ENCODE data around the gene HIP1.
A peak's percentile ranks its signal among the peaks of the same experiment; 100 is the strongest.
"Not testable (repeated sequence)": the region's sequence is repeated elsewhere in the genome, so short reads cannot be mapped to it uniquely, and the experiment has no call there.

The HIP1 gene

GRCh38 chr7:75727351-75727750 is 11.4 kb downstream of the HIP1 start:
- not testable (repeated sequence) for H3K18ac ChIP-seq (ENCODE audit: low read length); H3K9me3 ChIP-seq (ENCODE audit: insufficient read depth, low read depth, low read length); H4K91ac ChIP-seq (ENCODE audit: low read depth, low read length); H3K79me1 ChIP-seq (ENCODE audit: low read length); H2AFZ ChIP-seq (ENCODE audit: insufficient read depth, low read length, poor library complexity); H4K8ac ChIP-seq (ENCODE audit: low read depth, low read length); H3K79me2 ChIP-seq (ENCODE audit: control insufficient read depth, insufficient read depth, low read length, poor library complexity); H3K9ac ChIP-seq (ENCODE audit: low read length); H3K23ac ChIP-seq (ENCODE audit: low read length); H2BK12ac ChIP-seq (ENCODE audit: low read length); H4K12ac ChIP-seq (ENCODE audit: low read depth, low read length); H3K4me2 ChIP-seq (ENCODE audit: low read length); H2BK5ac ChIP-seq (ENCODE audit: low read depth, low read length, poor library complexity); H2AK5ac ChIP-seq (ENCODE audit: low read length); H3K4ac ChIP-seq (ENCODE audit: low read depth, low read length); H2BK120ac ChIP-seq (ENCODE audit: insufficient read depth, low read length, poor library complexity); H3K36me3 ChIP-seq (ENCODE audit: control insufficient read depth in 1 of 2, insufficient read depth in 2 of 2, low read length in 2 of 2); H3K27me3 ChIP-seq (ENCODE audit: insufficient read depth, low read length); H3K4me3 ChIP-seq (ENCODE audit: low read depth, low read length); H3K14ac ChIP-seq (ENCODE audit: low read length); H3K27ac ChIP-seq (ENCODE audit: low read depth, low read length)
- no CpG with 5 or more reads among the region's 6 CpGs for WGBS (ENCODE audit: extremely low coverage, insufficient coverage, insufficient read length)
- peak; percentile 81 to 93 for DNase-seq
- H3K4me1 ChIP-seq (ENCODE audit: control insufficient read depth in 1 of 2, insufficient read depth in 2 of 2, low read length in 2 of 2) = peaks cover 9 to 11% of the 10 kb centered on the region in 2 experiments

DNA sequence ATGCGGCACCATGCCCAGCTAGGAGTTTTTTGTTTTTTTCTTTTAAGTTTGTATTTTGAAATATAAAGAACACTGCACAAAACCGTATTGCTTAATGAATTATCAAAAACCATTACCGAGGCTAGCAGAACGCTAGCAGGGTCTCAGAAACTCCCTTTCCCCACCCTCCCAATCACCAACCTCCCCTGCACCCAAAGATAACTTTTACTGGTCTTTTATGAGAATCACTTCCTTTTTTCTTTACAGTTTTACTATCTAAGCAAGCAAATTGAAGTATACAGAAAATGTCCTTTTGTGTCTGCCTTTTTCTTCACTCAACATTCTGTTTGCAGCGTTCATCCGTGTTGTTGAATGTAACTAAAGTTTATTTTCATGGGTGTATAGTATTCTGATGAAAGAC is 13.4 kb downstream of the HIP1 start:
- H4K12ac ChIP-seq (ENCODE audit: low read depth, low read length) = no peak overlapping the region
- no peak overlapping the region for H2BK5ac ChIP-seq (ENCODE audit: low read depth, low read length, poor library complexity)
- DNase-seq = no peak
- peaks cover 2% of the 10 kb centered on the region for H3K79me2 ChIP-seq (ENCODE audit: control insufficient read depth, insufficient read depth, low read length, poor library complexity)
- no CpG with 5 or more reads among the region's 6 CpGs for WGBS (ENCODE audit: extremely low coverage, insufficient coverage, insufficient read length)
- H3K23ac ChIP-seq (ENCODE audit: low read length) = no peak overlapping the region
- H2AFZ ChIP-seq (ENCODE audit: insufficient read depth, low read length, poor library complexity) = no peak overlapping the region
- no peak overlapping the region for H2BK120ac ChIP-seq (ENCODE audit: insufficient read depth, low read length, poor library complexity)
- no peaks in the 10 kb centered on the region for H3K27me3 ChIP-seq (ENCODE audit: insufficient read depth, low read length)
- H3K9ac ChIP-seq (ENCODE audit: low read length) = no peak overlapping the region
- H4K8ac ChIP-seq (ENCODE audit: low read depth, low read length) = no peak overlapping the region
- peaks cover 7% of the 10 kb centered on the region for H3K79me1 ChIP-seq (ENCODE audit: low read length)
- H3K4me2 ChIP-seq (ENCODE audit: low read length) = no peak overlapping the region
- H2AK5ac ChIP-seq (ENCODE audit: low read length) = no peak overlapping the region
- H4K91ac ChIP-seq (ENCODE audit: low read depth, low read length) = no peak overlapping the region
- no peak overlapping the region for H3K4me3 ChIP-seq (ENCODE audit: low read depth, low read length)
- H3K4ac ChIP-seq (ENCODE audit: low read depth, low read length) = no peak overlapping the region
- no peak overlapping the region for H2BK12ac ChIP-seq (ENCODE audit: low read length)
- no peaks in the 10 kb centered on the region for H3K36me3 ChIP-seq (ENCODE audit: control insufficient read depth in 1 of 2, insufficient read depth in 2 of 2, low read length in 2 of 2)
- H3K9me3 ChIP-seq (ENCODE audit: insufficient read depth, low read depth, low read length) = peaks cover 1% of the 10 kb centered on the region
- H3K18ac ChIP-seq (ENCODE audit: low read length) = no peak overlapping the region
- H3K4me1 ChIP-seq (ENCODE audit: control insufficient read depth in 1 of 2, insufficient read depth in 2 of 2, low read length in 2 of 2) = peaks cover 9 to 11% of the 10 kb centered on the region in 2 experiments
- no peak overlapping the region for H3K27ac ChIP-seq (ENCODE audit: low read depth, low read length)
- no peak overlapping the region for H3K14ac ChIP-seq (ENCODE audit: low read length)

GRCh38 chr7:75723444-75723843 is 15.3 kb downstream of the HIP1 start:
- Histone ChIP-seq H3K9me3 (ENCODE audit: insufficient read depth, low read depth, low read length) (no peaks in the 10 kb centered on the region), H2BK120ac (ENCODE audit: insufficient read depth, low read length, poor library complexity) (no peak overlapping the region), H4K8ac (ENCODE audit: low read depth, low read length) (no peak overlapping the region), H3K36me3 (ENCODE audit: control insufficient read depth in 1 of 2, insufficient read depth in 2 of 2, low read length in 2 of 2) (no peaks in the 10 kb centered on the region), H3K9ac (ENCODE audit: low read length) (no peak overlapping the region), H3K27ac (ENCODE audit: low read depth, low read length) (no peak overlapping the region), H2AK5ac (ENCODE audit: low read length) (no peak overlapping the region), H2BK12ac (ENCODE audit: low read length) (no peak overlapping the region), H3K27me3 (ENCODE audit: insufficient read depth, low read length) (no peaks in the 10 kb centered on the region), H4K12ac (ENCODE audit: low read depth, low read length) (no peak overlapping the region), H4K91ac (ENCODE audit: low read depth, low read length) (no peak overlapping the region), H3K4ac (ENCODE audit: low read depth, low read length) (no peak overlapping the region), H3K79me1 (ENCODE audit: low read length) (peaks cover 4% of the 10 kb centered on the region), H3K4me3 (ENCODE audit: low read depth, low read length) (no peak overlapping the region), H3K18ac (ENCODE audit: low read length) (no peak overlapping the region), H2BK5ac (ENCODE audit: low read depth, low read length, poor library complexity) (no peak overlapping the region), H3K79me2 (ENCODE audit: control insufficient read depth, insufficient read depth, low read length, poor library complexity) (no peaks in the 10 kb centered on the region), H3K4me1 (ENCODE audit: control insufficient read depth in 1 of 2, insufficient read depth in 2 of 2, low read length in 2 of 2) (peaks cover 5 to 9% of the 10 kb centered on the region in 2 experiments), H2AFZ (ENCODE audit: insufficient read depth, low read length, poor library complexity) (no peak overlapping the region), H3K14ac (ENCODE audit: low read length) (no peak overlapping the region), H3K23ac (ENCODE audit: low read length) (no peak overlapping the region), H3K4me2 (ENCODE audit: low read length) (no peak overlapping the region)
- no peak for DNase-seq
- WGBS (ENCODE audit: extremely low coverage, insufficient coverage, insufficient read length) = no CpG with 5 or more reads among the region's 3 CpGs

DNA sequence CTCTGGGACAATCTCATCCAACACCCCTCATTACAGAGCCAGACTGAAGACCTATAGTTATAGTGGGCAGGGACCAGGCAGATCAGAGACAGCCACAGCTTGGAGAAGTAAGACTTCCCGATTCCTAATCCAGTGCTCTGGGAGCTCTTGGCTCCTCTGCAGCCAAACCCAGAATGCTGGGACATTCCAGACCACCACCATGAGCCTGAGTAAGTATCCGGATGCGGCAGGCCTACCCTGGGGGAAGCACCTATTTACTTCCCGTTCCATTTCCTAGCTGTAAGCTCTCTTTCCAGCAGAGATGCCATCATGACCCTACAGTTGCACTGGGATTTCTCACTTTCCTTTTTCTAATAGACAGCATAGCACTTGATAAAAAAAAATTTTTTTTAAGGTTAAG is 16.4 kb downstream of the HIP1 start:
- no peak overlapping the region for H4K12ac ChIP-seq (ENCODE audit: low read depth, low read length)

More for the DNA sequence above, 16.4 kb downstream of the HIP1 start:
- Histone ChIP-seq H2BK5ac (ENCODE audit: low read depth, low read length, poor library complexity) (no peak overlapping the region), H4K91ac (ENCODE audit: low read depth, low read length) (no peak overlapping the region), H2BK120ac (ENCODE audit: insufficient read depth, low read length, poor library complexity) (no peak overlapping the region), H3K9ac (ENCODE audit: low read length) (no peak overlapping the region), H3K4ac (ENCODE audit: low read depth, low read length) (no peak overlapping the region), H4K8ac (ENCODE audit: low read depth, low read length) (no peak overlapping the region), H3K4me2 (ENCODE audit: low read length) (no peak overlapping the region), H3K9me3 (ENCODE audit: insufficient read depth, low read depth, low read length) (no peaks in the 10 kb centered on the region), H3K18ac (ENCODE audit: low read length) (no peak overlapping the region), H3K27me3 (ENCODE audit: insufficient read depth, low read length) (no peaks in the 10 kb centered on the region), H3K79me1 (ENCODE audit: low read length) (peaks cover 2% of the 10 kb centered on the region), H3K27ac (ENCODE audit: low read depth, low read length) (no peak overlapping the region), H2BK12ac (ENCODE audit: low read length) (no peak overlapping the region), H3K4me3 (ENCODE audit: low read depth, low read length) (no peak overlapping the region), H3K4me1 (ENCODE audit: control insufficient read depth in 1 of 2, insufficient read depth in 2 of 2, low read length in 2 of 2) (peaks cover 0 to 4% of the 10 kb centered on the region in 2 experiments), H3K23ac (ENCODE audit: low read length) (no peak overlapping the region), H3K79me2 (ENCODE audit: control insufficient read depth, insufficient read depth, low read length, poor library complexity) (no peaks in the 10 kb centered on the region), H3K36me3 (ENCODE audit: control insufficient read depth in 1 of 2, insufficient read depth in 2 of 2, low read length in 2 of 2) (no peaks in the 10 kb centered on the region), H2AK5ac (ENCODE audit: low read length) (no peak overlapping the region), H2AFZ (ENCODE audit: insufficient read depth, low read length, poor library complexity) (no peak overlapping the region), H3K14ac (ENCODE audit: low read length) (no peak overlapping the region)
- no CpG with 5 or more reads among the region's 4 CpGs for WGBS (ENCODE audit: extremely low coverage, insufficient coverage, insufficient read length)
- no peak for DNase-seq

Measured in trophoblast cell (in vitro differentiated cells and primary cell).